Activated naive CD8-positive, alpha-beta T cell (primary cell): ENCODE measurements around the gene KYAT1.

Experiments used
- H3K27ac Mint-ChIP-seq: one replicate; pipeline ENCODE4 v1.8.0; 2021; ENCODE audit warnings: mixed read lengths
- H3K27me3 Mint-ChIP-seq: one replicate; pipeline ENCODE4 v1.8.0; 2021; ENCODE audit warnings: mixed read lengths
- H3K36me3 Mint-ChIP-seq: one replicate; pipeline ENCODE4 v1.8.0; 2021; ENCODE audit warnings: mixed read lengths
- H3K4me1 Mint-ChIP-seq: one replicate; pipeline ENCODE4 v1.8.0; 2021; ENCODE audit warnings: low read depth, mixed read lengths
- H3K4me3 Mint-ChIP-seq: one replicate; pipeline ENCODE4 v1.8.0; 2021; ENCODE audit warnings: mild to moderate bottlenecking, mixed read lengths
- H3K9me3 Mint-ChIP-seq: one replicate; pipeline ENCODE4 v1.8.0; 2021; ENCODE audit warnings: low read depth, mixed read lengths

The KYAT1 gene

DNA sequence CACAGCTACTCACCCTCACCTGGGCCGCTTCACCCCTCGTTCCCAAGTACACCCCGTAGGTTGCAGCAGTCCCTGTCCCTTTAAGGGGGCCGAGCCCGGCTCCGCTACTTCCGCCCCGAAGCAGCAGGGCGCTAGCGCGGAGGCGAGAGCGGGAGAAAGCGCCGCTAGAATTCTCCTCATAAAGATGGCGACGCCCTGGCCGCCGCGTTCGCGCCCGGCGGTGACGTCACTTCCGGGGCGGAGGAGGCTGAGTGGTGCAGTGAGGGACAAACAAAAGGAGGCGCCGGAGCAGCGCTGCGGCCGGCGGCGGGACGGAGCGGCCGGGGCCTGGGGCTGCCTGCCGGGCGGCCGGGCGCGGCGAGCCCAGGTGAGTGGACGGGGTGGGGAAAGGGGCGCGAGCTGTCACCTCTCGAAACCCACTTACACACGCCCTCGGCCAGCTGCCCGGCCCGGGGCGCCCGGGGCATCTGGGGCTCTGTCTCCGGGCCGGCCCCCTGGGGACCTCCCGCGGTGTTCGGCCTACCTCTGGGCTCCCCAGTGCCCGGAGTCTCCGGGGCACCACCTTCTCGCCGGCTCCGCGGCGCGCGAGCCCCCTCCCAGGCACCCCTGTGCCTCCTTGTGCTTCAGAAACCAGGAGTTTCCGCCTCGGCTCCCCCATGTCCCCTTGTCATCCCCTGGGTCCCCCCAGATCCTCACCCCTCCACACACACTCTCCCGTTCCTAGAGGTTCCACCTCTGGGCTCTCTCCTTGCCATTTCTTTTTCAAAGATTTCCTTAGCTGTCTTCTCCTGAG lies at the start of gene KYAT1, which contains the start of gene LRRC8A:
TSS of gene KYAT1 (minus strand) at position 67 of the 793 bp plus-strand sequence. CDS start 36,545 bp downstream, outside the sequence.
TSS of gene LRRC8A (plus strand) at position 250 of the 793 bp plus-strand sequence. CDS start 25,032 bp downstream, outside the sequence.
- Mint-ChIP-seq H3K36me3 (no peaks in the 10 kb centered on the region), H3K27ac (peak within 1 kb of the TSS; percentile 90), H3K27me3 (no peaks in the 10 kb centered on the region), H3K9me3 (no peaks in the 10 kb centered on the region), H3K4me1 (peaks cover 54% of the 10 kb centered on the region), H3K4me3 (peak within 1 kb of the TSS; percentile 94)

DNA sequence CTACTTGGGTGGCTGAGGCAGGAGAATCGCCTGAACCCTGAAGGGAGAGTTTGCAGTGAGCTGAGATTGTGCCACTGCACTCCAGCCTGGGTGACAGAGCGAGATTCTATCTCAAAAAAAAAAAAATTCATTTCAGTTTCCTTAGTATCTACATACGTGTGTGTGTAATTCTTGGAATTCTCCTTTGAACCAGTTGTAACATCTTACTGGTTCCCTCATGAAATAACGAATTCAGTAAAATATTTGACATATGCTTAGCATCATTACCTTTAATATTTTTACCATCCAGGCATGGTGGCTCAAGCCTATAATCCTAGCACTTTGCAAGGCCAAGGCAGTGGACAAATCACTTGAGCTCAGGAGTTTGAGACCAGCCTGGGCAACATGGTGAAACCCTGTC lies 47.8 kb upstream of the KYAT1 start:
- Mint-ChIP-seq H3K36me3 (peaks cover 3% of the 10 kb centered on the region), H3K27ac (no peak overlapping the region), H3K4me3 (no peak overlapping the region), H3K4me1 (peaks cover 5% of the 10 kb centered on the region), H3K27me3 (no peaks in the 10 kb centered on the region), H3K9me3 (no peaks in the 10 kb centered on the region)

DNA sequence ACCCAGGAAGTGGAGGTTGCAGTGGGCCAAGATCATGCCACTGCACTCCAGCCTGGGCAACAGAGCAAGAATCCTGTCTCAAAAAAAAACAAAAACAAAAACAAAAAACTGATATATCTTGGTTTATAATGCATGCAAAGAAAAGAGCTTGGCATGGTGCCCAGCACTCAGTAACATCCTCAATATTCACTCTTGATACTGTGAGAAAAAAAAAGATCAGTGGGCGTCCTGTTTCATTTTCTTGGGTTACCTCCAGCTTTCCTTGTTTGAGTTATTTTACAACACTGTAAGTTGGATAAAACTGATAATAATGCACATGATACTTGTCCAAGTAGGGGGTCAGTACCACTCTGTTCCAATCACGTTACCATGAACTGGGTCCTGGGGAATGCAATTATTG lies 46.9 kb upstream of the KYAT1 start:
- Mint-ChIP-seq H3K27ac (no peak overlapping the region), H3K27me3 (no peaks in the 10 kb centered on the region), H3K4me3 (no peak overlapping the region), H3K9me3 (no peaks in the 10 kb centered on the region), H3K36me3 (peaks cover 3% of the 10 kb centered on the region), H3K4me1 (peaks cover 5% of the 10 kb centered on the region)

DNA sequence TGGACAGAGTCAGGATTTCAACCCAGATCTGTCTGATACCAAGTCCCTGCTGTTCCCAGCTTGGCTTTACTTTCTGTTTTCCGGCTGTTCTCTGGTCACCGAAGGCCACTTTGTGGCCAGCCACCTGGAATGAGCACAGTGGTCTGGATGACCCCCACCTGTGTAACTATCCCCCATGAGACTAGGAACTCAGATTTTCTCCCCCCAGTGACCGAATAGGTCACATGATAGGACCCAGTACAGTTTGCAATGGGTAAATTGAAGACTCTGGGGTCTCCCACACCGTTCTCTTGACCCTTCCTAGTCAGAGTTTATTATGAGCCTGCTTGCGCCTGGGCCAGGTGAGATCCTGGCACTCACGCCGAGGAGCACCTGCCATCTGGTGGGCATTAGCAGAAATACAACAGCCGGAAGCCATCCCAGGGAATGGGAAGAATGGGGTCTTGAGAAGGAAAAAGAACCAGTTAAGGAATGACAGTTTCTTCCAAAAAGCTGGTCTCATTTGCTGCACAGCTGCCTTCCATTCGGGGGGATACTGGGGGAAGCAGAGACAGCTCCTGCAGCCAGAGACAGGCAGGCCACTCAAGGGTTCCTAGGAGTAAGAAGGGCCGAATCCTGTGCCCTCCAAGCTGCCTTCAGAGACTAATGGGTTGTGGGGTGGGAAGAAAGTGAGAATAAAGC lies 46.1 kb upstream of the KYAT1 start:
- H3K36me3 Mint-ChIP-seq = peaks cover 3% of the 10 kb centered on the region
- H3K9me3 Mint-ChIP-seq = no peaks in the 10 kb centered on the region
- H3K27ac Mint-ChIP-seq = no peak overlapping the region
- no peaks in the 10 kb centered on the region for H3K27me3 Mint-ChIP-seq
- H3K4me1 Mint-ChIP-seq = peaks cover 9% of the 10 kb centered on the region
- no peak overlapping the region for H3K4me3 Mint-ChIP-seq

DNA sequence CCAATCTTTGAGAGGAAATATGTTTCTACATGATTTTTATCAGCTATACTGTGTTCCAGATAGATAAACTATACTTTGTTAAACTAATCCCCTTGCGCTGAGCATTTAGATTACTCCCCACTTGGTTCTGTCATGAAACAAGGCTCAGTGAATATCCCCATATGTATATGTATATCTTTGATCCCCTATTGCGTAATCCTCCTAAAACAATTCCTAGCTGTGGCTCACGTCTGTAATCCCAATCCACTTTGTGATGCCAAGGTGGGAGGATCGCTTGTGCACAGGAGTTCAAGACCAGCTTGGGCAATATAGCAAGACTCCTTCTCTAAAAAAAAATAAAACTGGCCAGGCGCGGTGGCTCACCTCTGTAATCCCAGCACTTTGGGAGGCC lies 41.7 kb upstream of the KYAT1 start:
- Mint-ChIP-seq H3K27ac (peak overlapping the region; percentile 34), H3K4me3 (peak overlapping the region; percentile 59)

DNA sequence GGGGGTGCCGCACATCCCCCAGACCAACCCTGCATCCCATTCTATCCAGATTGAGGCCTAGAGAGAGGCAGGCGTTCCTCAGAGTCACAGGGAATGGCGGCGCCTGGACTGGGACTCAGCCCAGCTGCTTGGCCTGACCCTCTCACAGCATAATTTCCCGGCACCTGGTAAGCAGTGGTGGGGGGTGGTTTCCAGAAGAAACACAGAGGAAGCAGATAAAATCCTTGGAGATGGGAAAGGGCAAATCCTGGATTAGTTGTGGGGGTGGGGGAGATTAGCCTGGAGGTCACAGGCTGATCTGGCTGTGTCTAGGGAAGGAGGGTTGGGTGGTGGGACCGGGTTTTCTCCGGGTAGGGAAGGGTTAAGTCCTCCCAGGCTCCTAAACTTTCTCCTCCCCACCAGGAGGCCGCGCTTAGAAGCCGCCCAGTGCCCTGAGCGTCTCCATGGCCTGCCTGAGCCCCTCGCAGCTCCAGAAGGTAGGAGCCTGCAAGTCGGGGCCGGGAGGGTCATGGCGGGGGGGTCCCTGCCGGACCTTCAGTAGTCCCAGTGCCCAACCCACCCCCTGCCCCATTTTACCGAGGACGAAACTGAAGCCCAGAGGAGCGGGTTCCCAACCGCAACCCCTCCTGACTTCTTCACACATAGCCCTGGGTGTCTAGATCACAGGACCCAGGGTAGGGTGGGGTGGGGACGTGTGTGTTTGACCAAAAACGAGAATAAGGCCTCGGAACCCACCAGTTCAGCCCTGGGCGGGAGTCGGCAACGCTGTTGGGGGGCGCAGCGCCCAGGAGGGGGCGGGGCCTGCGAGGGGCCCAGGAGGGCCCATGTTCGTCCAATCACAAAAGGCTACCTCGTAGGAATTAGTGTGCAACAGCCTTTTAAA lies 40.4 kb upstream of the KYAT1 start:
- Mint-ChIP-seq H3K4me3 (peak overlapping the region; percentile 71), H3K27me3 (no peaks in the 10 kb centered on the region), H3K27ac (no peak overlapping the region), H3K36me3 (no peaks in the 10 kb centered on the region), H3K9me3 (no peaks in the 10 kb centered on the region), H3K4me1 (peaks cover 14% of the 10 kb centered on the region)

More for the DNA sequence above, 41.7 kb upstream of the KYAT1 start:
- Mint-ChIP-seq H3K36me3 (peaks cover 3% of the 10 kb centered on the region), H3K9me3 (no peaks in the 10 kb centered on the region), H3K4me1 (peaks cover 18% of the 10 kb centered on the region), H3K27me3 (no peaks in the 10 kb centered on the region)

DNA sequence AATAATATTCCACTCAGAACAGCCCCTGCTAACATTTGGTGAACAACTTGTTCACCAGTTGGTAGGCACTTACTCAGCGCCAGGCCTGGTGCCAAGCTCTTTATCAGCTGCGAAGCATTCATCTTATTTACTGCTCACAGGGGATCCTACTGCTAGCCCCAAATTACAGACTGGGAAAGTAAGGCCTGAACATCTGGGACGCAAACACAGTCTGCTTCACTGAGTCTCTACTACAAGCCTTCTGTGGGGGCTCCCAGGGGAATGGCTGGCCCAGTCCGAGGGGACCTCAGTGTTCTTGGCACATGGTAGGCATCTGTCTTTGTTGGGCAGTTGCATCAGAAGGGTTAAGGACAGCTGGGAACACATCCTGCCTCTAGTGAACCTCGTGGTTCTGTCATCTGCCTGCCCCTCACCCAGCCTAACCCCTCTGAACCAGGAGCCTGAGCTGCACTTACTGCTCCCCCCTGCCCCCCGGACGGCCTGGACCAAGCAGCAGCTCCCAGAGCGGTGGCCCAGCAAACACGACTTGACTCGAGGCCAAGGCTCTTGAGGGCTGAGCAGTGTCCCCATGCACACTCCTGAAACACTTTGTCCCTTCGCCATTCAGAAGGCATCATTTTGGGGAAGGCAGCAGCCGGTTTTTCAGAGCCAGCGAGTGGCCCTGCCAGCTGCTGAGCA lies 38.8 kb upstream of the KYAT1 start, which contains the start of gene PHYHD1:
TSS of gene PHYHD1 (plus strand) at position 602 of the 678 bp plus-strand sequence. CDS start 1,342 bp downstream, outside the sequence.
- H3K4me1 Mint-ChIP-seq = peaks cover 12% of the 10 kb centered on the region
- no peaks in the 10 kb centered on the region for H3K36me3 Mint-ChIP-seq
- peak within 1 kb of the TSS; percentile 71 for H3K4me3 Mint-ChIP-seq
- H3K27me3 Mint-ChIP-seq = no peaks in the 10 kb centered on the region
- H3K27ac Mint-ChIP-seq = peak within 1 kb of the TSS; percentile 58
- no peaks in the 10 kb centered on the region for H3K9me3 Mint-ChIP-seq

DNA sequence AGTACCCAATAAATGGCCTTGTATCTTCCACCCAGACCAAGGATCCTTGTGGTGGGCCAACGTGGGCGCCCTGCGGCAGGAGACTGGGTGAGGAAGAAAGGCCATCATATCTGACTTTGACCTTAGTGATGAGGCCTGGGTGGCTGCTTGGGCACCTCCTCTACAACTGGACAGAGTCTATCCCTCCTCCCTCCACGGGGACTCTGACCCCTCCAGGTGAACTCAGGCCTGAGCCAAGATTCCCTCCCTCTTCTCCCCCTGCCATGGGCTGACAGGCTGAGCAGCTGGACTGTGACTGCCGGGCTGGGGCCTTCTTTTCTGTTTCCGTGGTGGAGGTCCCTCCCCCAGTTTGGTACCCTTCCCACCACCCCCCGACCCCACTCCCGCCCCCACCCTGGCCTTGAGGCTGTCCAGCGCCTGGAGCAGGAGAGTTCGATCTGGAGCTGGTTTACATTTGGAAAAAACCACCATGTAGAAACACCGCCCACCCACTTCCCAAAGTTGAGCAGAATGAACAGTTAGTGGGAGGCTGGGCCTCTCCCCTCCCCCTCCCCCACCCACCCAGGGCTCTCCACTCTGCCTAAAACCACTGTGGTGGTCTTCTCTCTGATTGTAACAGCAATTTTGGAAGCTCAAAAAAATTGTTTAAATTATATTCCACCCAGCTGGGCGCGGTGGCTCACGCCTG lies 37.8 kb upstream of the KYAT1 start:
- Mint-ChIP-seq H3K27me3 (no peaks in the 10 kb centered on the region), H3K4me1 (peaks cover 15% of the 10 kb centered on the region), H3K36me3 (no peaks in the 10 kb centered on the region), H3K9me3 (no peaks in the 10 kb centered on the region), H3K27ac (no peak overlapping the region), H3K4me3 (no peak overlapping the region)

DNA sequence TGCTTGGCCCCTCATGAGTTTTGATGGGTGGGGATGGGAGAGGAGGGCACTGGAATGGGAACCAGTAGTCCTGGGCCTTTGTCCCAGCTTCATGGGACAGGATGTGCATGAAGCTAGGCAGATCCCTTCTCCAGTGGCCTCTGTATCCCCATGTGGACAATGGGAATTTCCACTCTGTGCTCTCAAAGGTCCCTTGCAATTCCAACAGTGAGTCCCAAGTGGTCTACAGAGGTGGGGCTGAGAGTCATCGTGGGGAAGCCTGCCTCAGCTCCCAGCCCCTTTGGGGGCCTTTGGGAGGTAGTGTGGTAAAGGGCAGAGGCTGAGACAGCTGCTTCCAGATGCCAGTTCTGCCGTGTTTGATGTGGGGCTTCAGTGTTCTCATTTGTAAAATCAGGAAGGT lies 37.2 kb upstream of the KYAT1 start:
- Mint-ChIP-seq H3K27me3 (no peaks in the 10 kb centered on the region), H3K4me1 (peaks cover 18% of the 10 kb centered on the region), H3K36me3 (no peaks in the 10 kb centered on the region), H3K27ac (peak overlapping the region; percentile 68), H3K4me3 (no peak overlapping the region), H3K9me3 (no peaks in the 10 kb centered on the region)

DNA sequence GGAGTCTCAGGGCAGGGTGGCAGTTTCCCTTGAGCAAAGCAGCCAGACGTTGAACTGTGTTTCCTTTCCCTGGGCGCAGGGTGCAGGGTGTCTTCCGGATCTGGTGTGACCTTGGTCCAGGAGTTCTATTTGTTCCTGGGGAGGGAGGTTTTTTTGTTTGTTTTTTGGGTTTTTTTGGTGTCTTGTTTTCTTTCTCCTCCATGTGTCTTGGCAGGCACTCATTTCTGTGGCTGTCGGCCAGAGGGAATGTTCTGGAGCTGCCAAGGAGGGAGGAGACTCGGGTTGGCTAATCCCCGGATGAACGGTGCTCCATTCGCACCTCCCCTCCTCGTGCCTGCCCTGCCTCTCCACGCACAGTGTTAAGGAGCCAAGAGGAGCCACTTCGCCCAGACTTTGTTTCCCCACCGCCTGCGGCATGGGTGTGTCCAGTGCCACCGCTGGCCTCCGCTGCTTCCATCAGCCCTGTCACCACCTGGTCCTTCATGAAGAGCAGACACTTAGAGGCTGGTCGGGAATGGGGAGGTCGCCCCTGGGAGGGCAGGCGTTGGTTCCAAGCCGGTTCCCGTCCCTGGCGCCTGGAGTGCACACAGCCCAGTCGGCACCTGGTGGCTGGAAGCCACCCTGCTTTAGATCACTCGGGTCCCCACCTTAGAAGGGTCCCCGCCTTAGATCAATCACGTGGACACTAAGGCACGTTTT lies 35.5 kb upstream of the KYAT1 start:
- H3K4me1 Mint-ChIP-seq = peaks cover 24% of the 10 kb centered on the region
- H3K9me3 Mint-ChIP-seq = no peaks in the 10 kb centered on the region
- no peaks in the 10 kb centered on the region for H3K27me3 Mint-ChIP-seq
- peaks cover 3% of the 10 kb centered on the region for H3K36me3 Mint-ChIP-seq
- H3K27ac Mint-ChIP-seq = no peak overlapping the region
- H3K4me3 Mint-ChIP-seq = no peak overlapping the region

DNA sequence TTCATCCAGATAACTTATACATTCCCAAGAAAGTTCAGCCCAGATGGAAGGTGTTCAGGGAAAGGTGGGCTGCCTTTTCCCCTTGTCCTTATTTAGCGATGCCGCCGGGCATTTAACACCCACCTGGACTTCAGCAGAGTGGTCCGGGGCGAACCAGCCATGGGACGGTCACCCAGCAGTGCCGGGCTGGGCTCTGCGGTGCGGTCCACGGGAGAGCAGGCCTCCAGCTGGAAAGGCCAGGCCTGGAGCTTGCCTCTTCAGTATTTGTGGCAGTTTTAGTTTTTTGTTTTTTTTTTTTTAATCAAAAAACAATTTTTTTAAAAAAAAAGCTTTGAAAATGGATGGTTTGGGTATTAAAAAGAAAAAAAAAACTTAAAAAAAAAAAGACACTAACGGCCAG lies 35.0 kb upstream of the KYAT1 start:
- Mint-ChIP-seq H3K27me3 (no peaks in the 10 kb centered on the region), H3K9me3 (no peaks in the 10 kb centered on the region), H3K4me3 (no peak overlapping the region), H3K36me3 (peaks cover 3% of the 10 kb centered on the region), H3K4me1 (peaks cover 28% of the 10 kb centered on the region), H3K27ac (no peak overlapping the region)

DNA sequence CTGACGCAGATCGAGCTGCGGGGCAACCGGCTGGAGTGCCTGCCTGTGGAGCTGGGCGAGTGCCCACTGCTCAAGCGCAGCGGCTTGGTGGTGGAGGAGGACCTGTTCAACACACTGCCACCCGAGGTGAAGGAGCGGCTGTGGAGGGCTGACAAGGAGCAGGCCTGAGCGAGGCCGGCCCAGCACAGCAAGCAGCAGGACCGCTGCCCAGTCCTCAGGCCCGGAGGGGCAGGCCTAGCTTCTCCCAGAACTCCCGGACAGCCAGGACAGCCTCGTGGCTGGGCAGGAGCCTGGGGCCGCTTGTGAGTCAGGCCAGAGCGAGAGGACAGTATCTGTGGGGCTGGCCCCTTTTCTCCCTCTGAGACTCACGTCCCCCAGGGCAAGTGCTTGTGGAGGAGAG lies 34.5 kb upstream of the KYAT1 start:
- H3K36me3 Mint-ChIP-seq = peaks cover 3% of the 10 kb centered on the region
- H3K27ac Mint-ChIP-seq = no peak overlapping the region
- H3K4me3 Mint-ChIP-seq = no peak overlapping the region
- no peaks in the 10 kb centered on the region for H3K27me3 Mint-ChIP-seq
- no peaks in the 10 kb centered on the region for H3K9me3 Mint-ChIP-seq
- H3K4me1 Mint-ChIP-seq = peaks cover 29% of the 10 kb centered on the region

DNA sequence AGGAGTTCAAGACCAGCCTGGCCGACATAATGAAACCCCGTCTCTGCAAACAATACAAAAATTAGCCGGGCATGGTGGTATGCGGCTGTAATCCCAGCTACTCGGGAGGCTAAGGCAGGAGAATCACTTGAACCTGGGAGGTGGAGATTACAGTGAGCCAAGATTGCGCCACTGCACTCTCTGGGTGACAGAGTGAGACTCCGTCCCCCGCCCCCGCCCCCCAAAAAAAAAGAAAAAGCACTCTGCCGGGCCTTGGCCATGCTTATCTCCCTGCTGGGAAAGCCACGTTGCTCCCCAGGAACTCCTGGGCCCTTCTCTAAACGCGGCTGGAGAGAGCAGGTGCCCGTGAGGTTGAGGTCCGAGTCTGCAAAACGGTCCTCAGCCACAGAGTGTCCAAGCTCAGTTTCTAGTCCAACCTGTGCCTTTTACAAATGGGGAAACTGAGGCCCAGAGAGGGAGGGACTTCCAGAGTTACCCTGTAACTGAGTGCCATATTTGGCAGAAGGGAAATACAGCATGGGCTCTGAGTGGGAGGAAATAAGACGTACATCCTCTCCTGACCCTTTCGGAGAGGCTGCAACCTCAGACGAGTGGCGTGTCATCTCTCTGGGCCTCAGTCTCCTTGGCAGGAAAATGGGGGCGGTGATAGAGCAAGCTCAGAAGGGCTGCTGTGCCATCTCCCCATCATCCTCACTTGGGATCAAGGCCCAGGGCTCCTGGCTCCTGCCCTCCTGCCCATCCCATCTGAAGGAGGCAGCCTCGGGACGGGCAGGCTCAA lies 32.4 kb upstream of the KYAT1 start:
- H3K27me3 Mint-ChIP-seq = no peaks in the 10 kb centered on the region
- H3K27ac Mint-ChIP-seq = no peak overlapping the region
- H3K9me3 Mint-ChIP-seq = no peaks in the 10 kb centered on the region
- H3K4me1 Mint-ChIP-seq = peaks cover 39% of the 10 kb centered on the region
- no peak overlapping the region for H3K4me3 Mint-ChIP-seq
- peaks cover 3% of the 10 kb centered on the region for H3K36me3 Mint-ChIP-seq
